KMS-11 (cell line): ENCODE results near the gene RADIL.

Experiments
- H2AFZ ChIP-seq: fragments of 200-600 bp; sonication (generic); 2 replicates; pipeline ENCODE4 v1.6.1; 2016; ENCODE audit warnings: antibody characterized with exemption, mixed run types, low read depth
- H3K27ac ChIP-seq: fragments of 200-600 bp; sonication (generic); 2 replicates; pipeline ENCODE4 v1.6.1; 2016; ENCODE audit warnings: mild to moderate bottlenecking, mixed run types
- H3K27me3 ChIP-seq: fragments of 200-600 bp; sonication (generic); 2 replicates; pipeline ENCODE4 v1.6.1; 2017; ENCODE audit warnings: mild to moderate bottlenecking, low read depth, mixed run types, moderate library complexity; ENCODE audit not compliant: insufficient read depth
- H3K36me3 ChIP-seq: fragments of 200-600 bp; sonication (generic); 2 replicates; pipeline ENCODE4 v1.6.1; 2017; ENCODE audit warnings: mild to moderate bottlenecking, mixed run types; ENCODE audit not compliant: insufficient read depth
- H3K4me1 ChIP-seq: fragments of 200-600 bp; sonication (generic); 2 replicates; pipeline ENCODE4 v1.6.1; 2016; ENCODE audit warnings: mild to moderate bottlenecking, low read depth, mixed run types; ENCODE audit not compliant: poor library complexity, severe bottlenecking
- H3K4me2 ChIP-seq: fragments of 200-600 bp; sonication (generic); 2 replicates; pipeline ENCODE4 v1.7.0; 2016; ENCODE audit warnings: mild to moderate bottlenecking, mixed run types
- H3K4me3 ChIP-seq: fragments of 200-600 bp; sonication (generic); IDR thresholded peaks from 2 replicates; pipeline ENCODE4 v1.6.1; 2017; ENCODE audit warnings: low read depth, low read length, mixed read lengths; ENCODE audit not compliant: insufficient read depth
- H3K79me2 ChIP-seq: fragments of 200-600 bp; sonication (generic); 2 replicates; pipeline ENCODE4 v1.6.1; 2016; ENCODE audit warnings: low read depth, mixed run types; ENCODE audit not compliant: insufficient read depth
- H3K9ac ChIP-seq: fragments of 200-600 bp; sonication (generic); 2 replicates; pipeline ENCODE4 v1.6.1; 2016; ENCODE audit warnings: mild to moderate bottlenecking, mixed run types
- H4K20me1 ChIP-seq: fragments of 200-600 bp; sonication (generic); 2 replicates; pipeline ENCODE4 v1.6.1; 2016; ENCODE audit warnings: mild to moderate bottlenecking, mixed run types; ENCODE audit not compliant: insufficient read depth
- TF ChIP-seq, protein P1 (sequence below): fragments of 200-600 bp; sonication (generic); conservative IDR thresholded peaks from 2 replicates; pipeline ENCODE4 v1.6.1; 2017; ENCODE audit warnings: low read depth, mild to moderate bottlenecking, antibody characterized with exemption, low read length, moderate library complexity, mixed read lengths

Gene RADIL

DNA sequence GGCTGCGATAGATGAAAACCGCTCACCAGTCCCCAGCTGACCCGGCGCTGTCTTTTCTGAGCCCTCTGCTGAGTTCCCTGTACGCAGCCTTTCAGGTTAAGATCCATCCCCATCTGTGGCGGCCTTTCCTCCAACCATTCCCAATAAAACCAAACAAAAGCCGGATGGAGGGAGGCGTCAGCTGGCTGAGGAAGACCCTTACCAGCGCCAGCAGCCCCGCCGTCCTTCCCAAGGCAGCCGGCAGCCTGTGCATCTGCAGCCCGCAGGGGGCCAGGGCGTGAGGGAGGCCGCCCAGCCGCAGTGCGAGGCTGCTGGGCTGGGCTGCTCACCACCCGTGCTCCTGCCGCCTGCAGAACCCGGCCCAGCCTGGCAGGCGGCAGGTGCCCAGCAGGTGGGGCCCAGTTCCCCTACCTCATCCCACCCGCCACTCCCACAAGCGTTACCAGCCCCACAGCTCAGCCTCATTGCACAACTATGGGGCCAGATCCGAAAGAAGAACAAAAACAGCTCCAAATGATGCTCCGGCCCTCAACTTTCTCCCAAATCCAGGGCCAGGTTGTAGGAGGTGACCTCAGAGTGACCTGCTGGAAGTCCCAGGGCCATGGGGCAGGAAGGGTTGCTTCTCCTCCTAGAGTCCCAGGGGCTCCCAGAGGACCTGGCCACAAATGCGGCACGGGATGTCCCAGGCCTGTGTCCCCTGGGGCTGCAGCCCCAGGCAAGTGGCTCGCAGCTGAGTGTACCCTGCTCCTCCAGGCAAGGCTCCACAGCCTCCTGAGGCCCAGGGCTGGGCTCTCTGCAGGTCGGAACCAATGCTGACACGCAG, 45.5 kb downstream of the RADIL start:
- Histone ChIP-seq H3K27me3 (no peaks in the 10 kb centered on the region), H4K20me1 (no peaks in the 10 kb centered on the region), H2AFZ (no peak overlapping the region), H3K36me3 (no peaks in the 10 kb centered on the region), H3K4me3 (no peak overlapping the region), H3K27ac (no peak overlapping the region), H3K4me2 (no peak overlapping the region), H3K9ac (no peak overlapping the region), H3K4me1 (no peaks in the 10 kb centered on the region), H3K79me2 (no peaks in the 10 kb centered on the region)
- TF ChIP-seq, protein P1, sequence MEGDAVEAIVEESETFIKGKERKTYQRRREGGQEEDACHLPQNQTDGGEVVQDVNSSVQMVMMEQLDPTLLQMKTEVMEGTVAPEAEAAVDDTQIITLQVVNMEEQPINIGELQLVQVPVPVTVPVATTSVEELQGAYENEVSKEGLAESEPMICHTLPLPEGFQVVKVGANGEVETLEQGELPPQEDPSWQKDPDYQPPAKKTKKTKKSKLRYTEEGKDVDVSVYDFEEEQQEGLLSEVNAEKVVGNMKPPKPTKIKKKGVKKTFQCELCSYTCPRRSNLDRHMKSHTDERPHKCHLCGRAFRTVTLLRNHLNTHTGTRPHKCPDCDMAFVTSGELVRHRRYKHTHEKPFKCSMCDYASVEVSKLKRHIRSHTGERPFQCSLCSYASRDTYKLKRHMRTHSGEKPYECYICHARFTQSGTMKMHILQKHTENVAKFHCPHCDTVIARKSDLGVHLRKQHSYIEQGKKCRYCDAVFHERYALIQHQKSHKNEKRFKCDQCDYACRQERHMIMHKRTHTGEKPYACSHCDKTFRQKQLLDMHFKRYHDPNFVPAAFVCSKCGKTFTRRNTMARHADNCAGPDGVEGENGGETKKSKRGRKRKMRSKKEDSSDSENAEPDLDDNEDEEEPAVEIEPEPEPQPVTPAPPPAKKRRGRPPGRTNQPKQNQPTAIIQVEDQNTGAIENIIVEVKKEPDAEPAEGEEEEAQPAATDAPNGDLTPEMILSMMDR = no peak

DNA sequence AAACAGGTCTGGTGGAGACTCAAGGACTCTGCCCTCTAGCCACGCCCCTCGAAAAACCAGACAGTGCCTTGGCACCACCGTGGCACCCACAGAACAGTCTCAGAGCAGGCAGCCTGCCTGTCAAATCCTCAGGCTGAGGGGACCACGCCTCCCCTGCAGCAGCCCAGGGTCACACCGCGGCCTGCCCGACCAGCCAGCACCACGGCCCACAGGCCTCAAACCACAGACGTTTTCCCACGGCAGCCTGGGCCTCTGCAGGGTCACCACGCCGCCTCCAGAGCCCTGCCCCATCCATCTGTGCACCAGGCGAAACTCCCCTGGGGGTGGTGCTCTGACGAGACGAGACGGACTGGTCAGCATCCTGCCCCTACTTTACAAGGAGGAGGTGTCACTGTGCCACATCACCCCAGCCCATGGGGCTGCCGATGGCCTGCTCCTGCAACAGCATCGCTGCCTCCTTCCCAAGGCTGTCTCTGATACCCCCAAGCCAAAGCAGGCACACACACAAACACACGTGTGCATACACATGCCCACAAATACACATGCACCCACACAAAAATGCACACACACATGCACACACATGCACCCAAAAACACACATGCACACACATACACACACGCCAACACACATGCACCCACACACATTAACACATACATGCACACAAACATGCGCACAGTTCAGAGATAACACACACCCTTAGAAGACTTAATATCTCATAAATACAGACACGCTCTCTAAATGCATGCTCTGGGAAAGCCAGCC, 46.3 kb downstream of the RADIL start:
- Histone ChIP-seq H2AFZ (no peak overlapping the region), H4K20me1 (no peaks in the 10 kb centered on the region), H3K36me3 (no peaks in the 10 kb centered on the region), H3K79me2 (no peaks in the 10 kb centered on the region), H3K4me1 (no peaks in the 10 kb centered on the region), H3K27ac (no peak overlapping the region), H3K9ac (no peak overlapping the region), H3K4me3 (no peak overlapping the region), H3K27me3 (no peaks in the 10 kb centered on the region), H3K4me2 (no peak overlapping the region)
- TF ChIP-seq, protein P1 = no peak

GRCh38 chr7:4836206-4836661, 47.3 kb downstream of the RADIL start:
- Histone ChIP-seq H3K4me1 (no peaks in the 10 kb centered on the region), H4K20me1 (no peaks in the 10 kb centered on the region), H2AFZ (no peak overlapping the region), H3K27ac (no peak overlapping the region), H3K9ac (no peak overlapping the region), H3K27me3 (no peaks in the 10 kb centered on the region), H3K4me2 (no peak overlapping the region), H3K4me3 (no peak overlapping the region), H3K36me3 (no peaks in the 10 kb centered on the region), H3K79me2 (no peaks in the 10 kb centered on the region)
- TF ChIP-seq, protein P1 = no peak

DNA sequence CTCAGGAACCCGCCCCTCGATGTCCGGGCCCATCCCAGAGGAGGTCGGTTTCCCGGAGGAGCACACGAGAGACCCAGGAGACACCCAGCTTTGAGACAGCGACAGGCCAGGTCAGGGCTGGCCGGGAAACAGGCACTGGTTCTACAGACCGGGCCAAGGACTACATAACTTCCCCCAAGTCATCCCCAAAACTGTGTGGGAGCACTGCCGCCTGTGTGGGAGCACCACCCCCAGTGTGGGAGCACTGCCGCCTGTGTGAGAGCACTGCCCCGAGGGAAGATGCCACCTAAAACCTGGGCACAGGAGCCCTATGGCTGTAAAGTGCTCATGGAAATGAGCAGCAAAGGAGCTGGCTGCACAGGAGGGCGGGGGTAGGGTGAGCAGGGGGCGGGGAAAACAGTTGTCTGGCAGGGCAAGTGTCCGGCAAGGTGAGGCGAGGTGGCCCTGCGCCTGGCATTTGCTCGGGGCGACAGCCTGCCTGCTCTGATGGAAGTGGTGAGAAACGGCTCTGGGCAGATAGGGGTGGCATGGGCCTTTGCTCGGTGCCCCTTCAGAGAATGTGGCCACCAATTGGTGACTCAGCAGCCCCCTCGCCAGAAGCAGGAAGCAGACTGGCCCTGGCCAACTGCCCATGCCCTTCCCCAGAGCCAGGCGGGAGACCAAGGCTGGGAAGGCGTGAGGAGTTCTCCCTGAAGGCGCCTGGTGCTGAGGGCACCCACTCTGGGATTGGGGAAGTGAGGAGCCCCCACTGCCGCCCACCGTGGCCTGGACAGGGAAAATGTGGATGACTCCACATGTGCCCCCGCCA, 47.9 kb downstream of the RADIL start:
- Histone ChIP-seq H3K4me2 (no peak overlapping the region), H3K9ac (no peak overlapping the region), H4K20me1 (no peaks in the 10 kb centered on the region)

More for the DNA sequence above, 47.9 kb downstream of the RADIL start:
- no peaks in the 10 kb centered on the region for H3K36me3 ChIP-seq
- H3K27me3 ChIP-seq = no peaks in the 10 kb centered on the region
- H2AFZ ChIP-seq = no peak overlapping the region
- no peaks in the 10 kb centered on the region for H3K79me2 ChIP-seq
- no peaks in the 10 kb centered on the region for H3K4me1 ChIP-seq
- TF ChIP-seq, protein P1 = no peak
- H3K4me3 ChIP-seq = no peak overlapping the region
- H3K27ac ChIP-seq = no peak overlapping the region
